Astrocyte (in vitro differentiated cells and primary cell): ENCODE measurements around the gene UPF3A. TPM values are rescaled to one million over a fixed set of nuclear protein-coding genes. Genes with fewer than 3 reads are reported as not detected.

ENCODE experiments used
- DNase-seq: peaks from one replicate; pipeline ENCODE4 v3.0.0-alpha.2; 2010; ENCODE audit warnings: low read depth
- FAIRE-seq: peaks from 2 replicates; lab custom pipeline; 2011; peaks lifted over from hg19 to GRCh38; lab: Jason Lieb, UNC
- H2AFZ ChIP-seq: 2 replicates; pipeline ENCODE4 v1.6.0; 2012; ENCODE audit warnings: low read depth, low read length, inconsistent platforms
- H3K27ac ChIP-seq: 2 replicates; pipeline ENCODE4 v1.5.1; 2011; ENCODE audit warnings: low read depth, low read length, inconsistent platforms
- H3K27me3 ChIP-seq: 2 replicates; pipeline ENCODE4 v1.6.0; 2011; ENCODE audit warnings: low read length, inconsistent platforms; ENCODE audit not compliant: insufficient read depth
- H3K36me3 ChIP-seq: 2 replicates; pipeline ENCODE4 v1.5.1; 2011; ENCODE audit warnings: low read length, inconsistent platforms; ENCODE audit not compliant: insufficient read depth
- H3K4me1 ChIP-seq: 2 replicates; pipeline ENCODE4 v1.5.1; 2011; ENCODE audit warnings: low read length, inconsistent platforms; ENCODE audit not compliant: insufficient read depth
- H3K4me2 ChIP-seq: 2 replicates; pipeline ENCODE4 v1.6.0; 2012; ENCODE audit warnings: low read length, inconsistent platforms
- H3K4me3 ChIP-seq: 2 replicates; pipeline ENCODE4 v1.5.1; 2011; ENCODE audit warnings: low read depth, mild to moderate bottlenecking, low read length, inconsistent platforms; ENCODE audit not compliant: insufficient read depth
- H3K79me2 ChIP-seq: 2 replicates; pipeline ENCODE4 v1.6.0; 2012; ENCODE audit warnings: mild to moderate bottlenecking, low read length, inconsistent platforms; ENCODE audit not compliant: insufficient read depth
- H3K9ac ChIP-seq: 2 replicates; pipeline ENCODE4 v1.6.0; 2012; ENCODE audit warnings: mild to moderate bottlenecking, low read length, inconsistent platforms
- H3K9me3 ChIP-seq: 2 replicates; pipeline ENCODE4 v1.5.1; 2012; ENCODE audit warnings: low read depth, mild to moderate bottlenecking, low read length, inconsistent platforms; ENCODE audit not compliant: insufficient read depth
- H4K20me1 ChIP-seq: 2 replicates; pipeline ENCODE4 v1.6.0; 2012; ENCODE audit warnings: low read length, inconsistent platforms; ENCODE audit not compliant: insufficient read depth
- H3K27ac Mint-ChIP-seq: one replicate; pipeline ENCODE4 v1.8.0; 2021; ENCODE audit warnings: mild to moderate bottlenecking, mixed read lengths; ENCODE audit not compliant: unreplicated experiment
- H3K27me3 Mint-ChIP-seq: one replicate; pipeline ENCODE4 v1.8.0; 2021; ENCODE audit warnings: low read depth, mixed read lengths; ENCODE audit not compliant: unreplicated experiment
- H3K36me3 Mint-ChIP-seq: one replicate; pipeline ENCODE4 v1.8.0; 2021; ENCODE audit warnings: low read depth, mixed read lengths; ENCODE audit not compliant: unreplicated experiment
- H3K4me1 Mint-ChIP-seq: one replicate; pipeline ENCODE4 v1.8.0; 2021; ENCODE audit warnings: low read depth, mixed read lengths; ENCODE audit not compliant: unreplicated experiment
- H3K4me3 Mint-ChIP-seq: one replicate; pipeline ENCODE4 v1.8.0; 2021; ENCODE audit warnings: mild to moderate bottlenecking, moderate library complexity, mixed read lengths; ENCODE audit not compliant: unreplicated experiment
- H3K9me3 Mint-ChIP-seq: one replicate; pipeline ENCODE4 v1.8.0; 2021; ENCODE audit warnings: mild to moderate bottlenecking, mixed read lengths; ENCODE audit not compliant: unreplicated experiment
- EZH2 ChIP-seq: IDR thresholded peaks from 2 replicates; pipeline ENCODE4 v1.6.1; 2012; ENCODE audit warnings: mild to moderate bottlenecking, low read length, inconsistent platforms; ENCODE audit not compliant: insufficient read depth
- total RNA-seq: library from RNA; stranded (reverse); gene quantifications from 2 replicates; pipeline ENCODE4 v1.2.1, GENCODE V29; 2021
- TF ChIP-seq, protein P1 (sequence below): IDR thresholded peaks from 2 replicates; pipeline ENCODE4 v1.5.1; 2011; ENCODE audit warnings: low read depth, mild to moderate bottlenecking, inconsistent platforms, low read length, moderate library complexity; ENCODE audit not compliant: insufficient read depth

Gene UPF3A
- total RNA-seq, 1 donor from 2014 or later = 44.8 TPM

DNA sequence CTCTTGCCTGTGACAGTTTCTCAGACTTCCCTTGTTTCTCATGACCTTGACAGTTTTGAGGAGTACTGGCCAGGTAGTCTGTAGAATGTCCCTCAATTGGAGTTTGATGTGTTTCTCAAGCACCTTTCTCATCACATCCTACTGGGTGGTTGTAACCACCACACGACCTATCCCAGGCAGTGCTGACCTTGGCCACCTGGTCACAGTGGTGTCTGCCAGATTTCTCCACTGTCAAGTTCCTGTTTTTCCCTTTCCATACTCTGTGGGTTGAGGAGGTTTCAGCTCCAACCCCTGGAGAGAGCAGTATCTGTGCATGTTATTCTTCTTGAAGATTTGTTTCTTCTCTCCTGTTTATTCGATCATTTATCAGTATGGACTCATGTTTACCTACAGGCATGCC, 8.4 kb upstream of the UPF3A start:
- H3K27ac ChIP-seq = no peak overlapping the region
- H3K4me2 ChIP-seq = no peak overlapping the region
- no peak overlapping the region for H2AFZ ChIP-seq
- TF ChIP-seq EZH2 = no peak
- TF ChIP-seq, protein P1, sequence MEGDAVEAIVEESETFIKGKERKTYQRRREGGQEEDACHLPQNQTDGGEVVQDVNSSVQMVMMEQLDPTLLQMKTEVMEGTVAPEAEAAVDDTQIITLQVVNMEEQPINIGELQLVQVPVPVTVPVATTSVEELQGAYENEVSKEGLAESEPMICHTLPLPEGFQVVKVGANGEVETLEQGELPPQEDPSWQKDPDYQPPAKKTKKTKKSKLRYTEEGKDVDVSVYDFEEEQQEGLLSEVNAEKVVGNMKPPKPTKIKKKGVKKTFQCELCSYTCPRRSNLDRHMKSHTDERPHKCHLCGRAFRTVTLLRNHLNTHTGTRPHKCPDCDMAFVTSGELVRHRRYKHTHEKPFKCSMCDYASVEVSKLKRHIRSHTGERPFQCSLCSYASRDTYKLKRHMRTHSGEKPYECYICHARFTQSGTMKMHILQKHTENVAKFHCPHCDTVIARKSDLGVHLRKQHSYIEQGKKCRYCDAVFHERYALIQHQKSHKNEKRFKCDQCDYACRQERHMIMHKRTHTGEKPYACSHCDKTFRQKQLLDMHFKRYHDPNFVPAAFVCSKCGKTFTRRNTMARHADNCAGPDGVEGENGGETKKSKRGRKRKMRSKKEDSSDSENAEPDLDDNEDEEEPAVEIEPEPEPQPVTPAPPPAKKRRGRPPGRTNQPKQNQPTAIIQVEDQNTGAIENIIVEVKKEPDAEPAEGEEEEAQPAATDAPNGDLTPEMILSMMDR = no peak
- Mint-ChIP-seq H3K9me3 (no peaks in the 10 kb centered on the region), H3K27me3 (no peaks in the 10 kb centered on the region), H3K27ac (no peak overlapping the region), H3K36me3 (peaks cover 34% of the 10 kb centered on the region), H3K4me1 (peaks cover 7% of the 10 kb centered on the region), H3K4me3 (no peak overlapping the region)
- no peaks in the 10 kb centered on the region for H3K27me3 ChIP-seq
- DNase-seq (no peak), FAIRE-seq (no peak)
- H3K79me2 ChIP-seq = no peaks in the 10 kb centered on the region
- peaks cover 5% of the 10 kb centered on the region for H3K4me1 ChIP-seq
- no peak overlapping the region for H3K4me3 ChIP-seq
- H3K9ac ChIP-seq = no peak overlapping the region
- H3K36me3 ChIP-seq = peaks cover 43% of the 10 kb centered on the region
- no peaks in the 10 kb centered on the region for H4K20me1 ChIP-seq
- H3K9me3 ChIP-seq = no peaks in the 10 kb centered on the region

DNA sequence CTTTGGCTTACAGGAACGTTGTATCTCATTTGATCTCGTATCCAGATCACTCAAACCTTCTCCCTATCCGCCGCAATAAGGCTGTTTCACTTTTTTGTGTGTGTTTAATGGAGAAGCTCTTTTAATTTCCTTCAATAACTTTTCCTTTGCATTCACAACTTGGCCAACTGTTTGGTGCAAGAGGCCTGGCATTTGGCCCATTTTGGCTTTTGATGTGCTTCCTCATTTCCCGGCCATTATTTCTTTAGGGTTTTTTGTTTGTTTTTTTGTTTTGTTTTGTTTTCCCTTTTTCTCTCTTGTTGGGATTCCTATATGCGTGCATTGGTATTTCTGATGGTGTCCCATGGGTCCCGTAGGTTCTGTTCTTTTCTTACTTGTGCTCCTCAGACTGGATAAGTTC, 6.1 kb upstream of the UPF3A start:
- Mint-ChIP-seq H3K27me3 (no peaks in the 10 kb centered on the region), H3K36me3 (peaks cover 19% of the 10 kb centered on the region), H3K4me3 (peak overlapping the region; percentile 9), H3K4me1 (peaks cover 3% of the 10 kb centered on the region), H3K9me3 (no peaks in the 10 kb centered on the region), H3K27ac (no peak overlapping the region)
- Histone ChIP-seq H3K4me1 (peaks cover 4% of the 10 kb centered on the region), H4K20me1 (no peaks in the 10 kb centered on the region), H3K36me3 (peaks cover 27% of the 10 kb centered on the region), H3K9ac (no peak overlapping the region), H2AFZ (no peak overlapping the region), H3K9me3 (no peaks in the 10 kb centered on the region), H3K79me2 (no peaks in the 10 kb centered on the region), H3K4me3 (no peak overlapping the region), H3K4me2 (no peak overlapping the region), H3K27me3 (no peaks in the 10 kb centered on the region), H3K27ac (no peak overlapping the region)
- FAIRE-seq (no peak), DNase-seq (no peak)
- TF ChIP-seq, protein P1 = no peak
- no peak for TF ChIP-seq EZH2

DNA sequence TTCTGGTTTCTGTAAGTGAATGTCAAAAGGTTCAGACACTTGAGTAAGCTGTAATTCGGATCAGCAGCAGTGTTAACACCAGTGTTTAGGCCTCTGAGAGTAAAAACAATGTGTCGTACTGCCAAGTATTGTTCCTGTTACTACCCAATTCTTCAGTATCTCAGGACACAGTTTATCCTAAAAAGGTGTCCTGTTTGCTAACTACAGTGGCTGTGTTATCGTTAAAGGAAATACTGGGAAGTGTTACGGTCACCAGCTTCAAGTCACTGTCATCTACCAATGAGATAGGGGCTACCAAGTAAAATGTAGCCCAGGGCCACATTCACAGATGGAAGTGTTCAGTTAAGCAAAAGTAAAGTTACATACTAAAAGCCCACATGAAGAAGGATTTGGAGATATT, 2.3 kb upstream of the UPF3A start:
- FAIRE-seq (no peak), DNase-seq (no peak)
- H3K36me3 ChIP-seq = peaks cover 6% of the 10 kb centered on the region
- no peak overlapping the region for H3K27ac ChIP-seq
- no peaks in the 10 kb centered on the region for H3K9me3 ChIP-seq
- Mint-ChIP-seq H3K27ac (no peak overlapping the region), H3K27me3 (no peaks in the 10 kb centered on the region), H3K4me3 (no peak overlapping the region), H3K36me3 (peaks cover 5% of the 10 kb centered on the region), H3K4me1 (peaks cover 9% of the 10 kb centered on the region), H3K9me3 (no peaks in the 10 kb centered on the region)
- H3K79me2 ChIP-seq = peaks cover 19% of the 10 kb centered on the region
- no peaks in the 10 kb centered on the region for H3K27me3 ChIP-seq
- no peak overlapping the region for H3K4me3 ChIP-seq
- H3K4me2 ChIP-seq = no peak overlapping the region
- H3K9ac ChIP-seq = no peak overlapping the region
- H2AFZ ChIP-seq = no peak overlapping the region
- H3K4me1 ChIP-seq = peaks cover 17% of the 10 kb centered on the region
- TF ChIP-seq EZH2 = no peak
- TF ChIP-seq, protein P1 = no peak
- peaks cover 6% of the 10 kb centered on the region for H4K20me1 ChIP-seq
